Stomach (tissue), 9 donors: ENCODE results near the gene MAST4. TPM values are rescaled to one million over a fixed set of nuclear protein-coding genes. Genes with fewer than 3 reads are reported as not detected.

Source experiments
- DNase-seq, 2 donors: peaks; one replicate each; pipeline versions ENCODE4 v3.0.0 to v3.0.0-alpha.2; 2013 to 2019
- H3K27ac ChIP-seq, 5 donors: fragments of 200-600 bp in 4 of 5; sonication (generic) in 4 of 5; one replicate each; pipeline ENCODE4 v1.5.1; 2013 to 2019; ENCODE audit warnings: mild to moderate bottlenecking in 1 of 5, moderate library complexity in 1 of 5
- H3K27me3 ChIP-seq, 3 donors: fragments of 200-600 bp; sonication (generic); one replicate each; pipeline ENCODE4 v1.5.1; 2017 to 2019; ENCODE audit warnings: mixed run types in 1 of 3
- H3K36me3 ChIP-seq, 4 donors: fragments of 200-600 bp; sonication (generic); 1 replicate in 3 of 4; 2 replicates in 1 of 4; pipeline ENCODE4 v1.5.1; 2016 to 2019
- H3K4me1 ChIP-seq, 4 donors: fragments of 200-600 bp; sonication (generic); one replicate each; pipeline ENCODE4 v1.5.1; 2016 to 2019
- H3K4me3 ChIP-seq, 4 donors: fragments of 200-600 bp; sonication (generic) in 3 of 4; one replicate each; pipeline ENCODE4 v1.5.1; 2016 to 2019; ENCODE audit warnings: mild to moderate bottlenecking in 1 of 4
- H3K9me3 ChIP-seq, 4 donors: fragments of 200-600 bp; sonication (generic); one replicate each; pipeline ENCODE4 v1.5.1; 2016 to 2019
- CTCF ChIP-seq, 7 experiments: fragments of 450-650 bp in 4 of 7; fragments of 200-600 bp in 3 of 7; sonication (generic) in 3 of 7; IDR thresholded peaks; one replicate each; pipeline ENCODE4 v1.5.1; 2016 to 2019; ENCODE audit warnings: antibody characterized with exemption in 7 of 7, control low read depth in 2 of 7, mild to moderate bottlenecking in 1 of 7
- EP300 ChIP-seq: sonication (generic); formaldehyde crosslinking; IDR thresholded peaks from one replicate; pipeline ENCODE4 v1.6.1; 2017; ENCODE audit warnings: antibody characterized with exemption
- POLR2A ChIP-seq, 4 donors: fragments of 450-650 bp; IDR thresholded peaks; one replicate each; pipeline ENCODE4 v1.6.1; 2016; ENCODE audit warnings: antibody characterized with exemption in 4 of 4, control low read depth in 2 of 4, mild to moderate bottlenecking in 1 of 4, moderate library complexity in 1 of 4
- POLR2AphosphoS5 ChIP-seq, 3 donors: sonication (generic); formaldehyde crosslinking; IDR thresholded peaks; one replicate each; pipeline ENCODE4 v1.6.1; 2016; ENCODE audit warnings: antibody characterized with exemption in 3 of 3
- WGBS, 5 donors: extraction: QIAGEN DNeasy Blood & Tissue Kit in 3 of 5; methylation state at CpG; one replicate each; pipeline versions ENCODE4 v1.1.5 to v1.1.7; 2013 to 2018; 5-methylcytosine and 5-hydroxymethylcytosine counted together
- intact Hi-C: fragments of 100-400 bp; cut with DNase I; formaldehyde crosslinking; loops from one replicate; pipeline ENCODE4 v1.15.1; 2023; ENCODE audit warnings: low total_unique reads
- polyA plus RNA-seq, 3 donors: library from polyadenylated mRNA; stranded (reverse); fragments of 200-250 nt; gene quantifications; one replicate each; pipeline ENCODE4 v1.2.3, GENCODE V29; 2013
- total RNA-seq, 5 donors: library from RNA; depleted of rRNA; stranded (reverse); fragments of >200 nt; gene quantifications; one replicate each; pipeline versions ENCODE4 v1.1.0 to v1.2.3, GENCODE V29; 2014 to 2016
- donor health status: healthy with polysubstance abuse.
- donor health status: Bipolar disorder and iron deficiency.
- donor health status: healthy.

MAST4 gene
- total and polyA plus RNA-seq, 8 donors = 1.5 to 52.5 (median 32.1) TPM

DNA sequence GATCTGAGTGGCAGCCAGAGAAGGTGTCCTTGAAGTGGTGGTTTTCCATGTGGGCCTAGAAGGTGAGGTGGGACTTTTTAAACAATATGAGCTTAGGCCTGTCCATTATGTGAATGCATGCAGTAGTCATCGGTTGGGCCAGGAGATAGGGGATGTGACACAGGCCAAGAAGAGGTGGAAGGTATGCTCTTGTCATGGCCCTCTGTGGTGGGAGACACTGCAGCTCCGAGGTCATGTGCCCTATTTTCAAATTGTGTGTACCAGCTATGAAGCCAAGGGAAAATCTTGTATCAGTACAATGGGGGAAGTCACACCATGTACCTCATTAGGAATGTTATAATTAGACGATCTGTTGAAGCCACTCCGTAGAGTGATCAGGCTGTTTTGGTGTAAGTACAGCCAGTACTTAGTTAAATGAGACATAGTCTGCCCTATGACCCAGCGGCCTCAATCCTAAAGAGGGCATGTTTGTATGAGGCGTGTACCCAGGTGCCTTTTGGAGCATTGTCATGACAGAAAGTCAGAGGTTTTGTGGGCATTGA is 280.1 kb downstream of the MAST4 start:
- H3K4me1 ChIP-seq = peaks cover 0 to 8% (median 2%) of the 10 kb centered on the region in 4 donors
- TF ChIP-seq POLR2A (IDR thresholded peaks at IDR 0.05) = no peak
- 94 to 97% (median 95%) methylated on average over 6 of the region's 6 CpGs for WGBS, 5 donors
- H3K9me3 ChIP-seq = no peaks in the 10 kb centered on the region
- no peak overlapping the region for H3K27ac ChIP-seq
- no peak overlapping the region for H3K4me3 ChIP-seq
- H3K27me3 ChIP-seq = no peaks in the 10 kb centered on the region
- no peak for DNase-seq
- no peaks in the 10 kb centered on the region for H3K36me3 ChIP-seq
- intact Hi-C loops = no loop called here

DNA sequence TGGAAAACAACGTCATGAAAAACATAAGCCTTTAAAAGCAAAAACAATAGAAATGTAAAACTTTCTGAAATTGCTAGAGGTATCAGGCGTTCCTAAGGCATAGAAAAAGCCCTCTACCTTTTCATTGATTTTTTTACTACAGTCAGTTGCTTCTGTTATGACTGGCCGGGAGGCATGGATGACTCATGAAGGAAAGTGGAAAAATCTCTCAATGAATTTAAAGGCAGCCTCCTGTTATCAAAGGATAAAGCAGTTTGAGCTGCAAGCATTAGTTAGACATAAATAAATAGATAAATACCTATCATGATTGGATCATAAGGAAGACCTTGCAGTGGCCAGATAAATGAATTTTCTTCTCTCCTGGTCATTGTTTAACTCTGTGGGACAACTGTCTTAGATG is 281.6 kb downstream of the MAST4 start:
- DNase-seq = no peak
- H3K9me3 ChIP-seq = no peaks in the 10 kb centered on the region
- WGBS, 5 donors = 58 to 80% (median 62%) methylated on average over 3 of the region's 3 CpGs
- peaks cover 0 to 23% (median 14%) of the 10 kb centered on the region in 4 donors for H3K4me1 ChIP-seq
- no peak overlapping the region for H3K27ac ChIP-seq
- no peak for TF ChIP-seq POLR2AphosphoS5 (IDR thresholded peaks at IDR 0.05)
- no peak for TF ChIP-seq CTCF (IDR thresholded peaks at IDR 0.05)
- no peak for TF ChIP-seq POLR2A (IDR thresholded peaks at IDR 0.05)
- TF ChIP-seq EP300 = no peak
- H3K27me3 ChIP-seq = no peaks in the 10 kb centered on the region
- no peaks in the 10 kb centered on the region for H3K36me3 ChIP-seq
- intact Hi-C loops = no loop called here
- no peak overlapping the region for H3K4me3 ChIP-seq

DNA sequence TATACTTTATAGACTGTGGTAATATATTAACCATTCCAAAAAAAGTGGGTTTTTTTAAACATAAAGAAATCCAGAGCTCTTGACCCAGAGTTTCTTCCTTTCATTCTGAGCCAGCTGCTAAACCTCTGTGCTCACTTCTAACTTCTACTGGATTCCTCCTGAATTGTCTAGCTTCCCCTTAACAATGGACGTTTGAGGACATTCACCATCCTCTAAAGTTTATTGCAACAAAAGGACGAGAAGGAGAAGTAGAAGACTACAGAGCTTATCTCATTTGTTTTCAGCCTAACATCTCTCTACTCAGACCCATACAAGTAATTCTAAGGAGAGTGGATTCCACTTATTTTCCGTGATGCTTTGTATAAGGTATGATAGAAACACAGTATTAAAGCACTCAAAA is 284.2 kb downstream of the MAST4 start:
- Histone ChIP-seq H3K27me3 (no peaks in the 10 kb centered on the region), H3K4me1 (peaks cover 0 to 26% (median 16%) of the 10 kb centered on the region in 4 donors), H3K4me3 (no peak overlapping the region), H3K36me3 (no peaks in the 10 kb centered on the region), H3K9me3 (no peaks in the 10 kb centered on the region), H3K27ac (no peak overlapping the region)
- no peak for DNase-seq
- 65 to 76% (median 68%) methylated on average over 3 of the region's 3 CpGs for WGBS, 5 donors
- TF ChIP-seq CTCF (IDR thresholded peaks at IDR 0.05) = no peak
- TF ChIP-seq POLR2A (IDR thresholded peaks at IDR 0.05) = no peak
- no peak for TF ChIP-seq POLR2AphosphoS5 (IDR thresholded peaks at IDR 0.05)
- TF ChIP-seq EP300 = no peak
- intact Hi-C loops = no loop called here

DNA sequence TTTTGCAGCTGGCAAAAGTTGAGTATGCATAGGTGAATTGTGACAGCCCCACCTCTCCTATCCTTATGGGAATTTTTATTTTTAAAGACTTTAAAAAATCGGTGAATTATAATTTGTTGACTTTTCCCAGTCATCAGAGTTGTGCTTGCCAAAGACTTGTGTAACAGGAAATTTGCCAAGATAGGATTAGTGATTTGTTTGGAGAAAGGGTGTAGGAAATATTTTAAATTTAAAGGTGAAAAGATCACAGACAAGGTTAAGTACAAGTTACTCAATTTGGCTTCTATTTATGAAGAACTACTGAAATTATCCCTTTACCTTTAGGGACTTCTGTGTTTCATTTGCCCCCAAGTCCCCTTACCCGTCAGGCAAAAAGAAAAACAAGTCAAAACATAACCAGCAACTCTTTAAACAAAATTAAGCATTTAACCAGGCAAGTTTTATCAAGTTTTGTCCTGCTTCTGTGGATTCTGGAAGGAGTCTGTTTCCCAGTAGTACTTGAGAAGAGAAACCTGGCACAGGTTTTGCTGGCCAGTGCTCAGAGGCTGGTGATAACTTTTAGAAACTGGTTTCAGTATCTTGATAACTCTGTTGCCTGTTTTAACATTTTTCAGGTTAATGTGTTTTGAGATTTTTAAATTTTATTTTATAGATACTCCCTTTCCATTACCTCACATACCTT is 285.4 kb downstream of the MAST4 start:
- Histone ChIP-seq H3K4me1 (peaks cover 0 to 26% (median 16%) of the 10 kb centered on the region in 4 donors), H3K27ac (peak overlapping the region in 4 of 5 donors; percentile 61 to 84 (median 70)), H3K36me3 (no peaks in the 10 kb centered on the region), H3K4me3 (no peak overlapping the region), H3K9me3 (no peaks in the 10 kb centered on the region), H3K27me3 (no peaks in the 10 kb centered on the region)
- intact Hi-C loops = no loop called here
- 12 to 25% (median 19%) methylated on average over 2 of the region's 2 CpGs for WGBS, 5 donors
- peak; percentile 66 to 70 for DNase-seq
- TF ChIP-seq EP300 (no peak), POLR2AphosphoS5 (IDR thresholded peaks at IDR 0.05) (no peak), CTCF (IDR thresholded peaks at IDR 0.05) (no peak), POLR2A (IDR thresholded peaks at IDR 0.05) (no peak)
